Pancreas (tissue), 10 donors: ENCODE results near the gene YPEL4. TPM values are rescaled to one million over a fixed set of nuclear protein-coding genes. Genes with fewer than 3 reads are reported as not detected.
A peak's percentile ranks its signal among the peaks of the same experiment; 100 is the strongest.

Experiments
- ATAC-seq, 4 donors: fragments of 200-7000 bp; cut with Tn5 transposase; one replicate each; pipeline versions ENCODE4 v1.8.0 to v1.9.1; 2020; ENCODE audit warnings: mild to moderate bottlenecking in 4 of 4, moderate library complexity in 4 of 4
- DNase-seq, 6 donors: peaks; one replicate each; pipeline ENCODE4 v3.0.0-alpha.2; 2020
- FAIRE-seq: peaks from 2 replicates; lab custom pipeline; 2012; peaks lifted over from hg19 to GRCh38; lab: Jason Lieb, UNC
- H3K27ac ChIP-seq, 4 donors: fragments of 200-600 bp; sonication (generic); 1 replicate in 3 of 4; 2 replicates in 1 of 4; pipeline versions ENCODE4 v1.5.0 to v1.8.0; 2020
- H3K27me3 ChIP-seq, 4 donors: fragments of 200-600 bp; one replicate each; pipeline ENCODE4 v1.8.0; 2021
- H3K36me3 ChIP-seq, 3 donors: fragments of 200-600 bp; sonication (generic) in 1 of 3; one replicate each; pipeline versions ENCODE4 v1.5.0 to v1.8.0; 2020 to 2021
- H3K4me1 ChIP-seq, 3 donors: fragments of 200-600 bp; one replicate each; pipeline ENCODE4 v1.8.0; 2021
- H3K4me3 ChIP-seq, 4 donors: fragments of 200-600 bp; sonication (generic) in 2 of 4; one replicate each; pipeline versions ENCODE4 v1.5.0 to v1.8.0; 2020 to 2021
- H3K9me3 ChIP-seq, 4 donors: fragments of 200-600 bp; one replicate each; pipeline ENCODE4 v1.8.0; 2021
- CTCF ChIP-seq, 4 donors: fragments of 200-600 bp; sonication (generic) in 3 of 4; IDR thresholded peaks; one replicate each; pipeline versions ENCODE4 v1.5.0 to v1.8.0; 2021; ENCODE audit warnings: antibody characterized with exemption in 4 of 4
- WGBS, 2 donors: extraction: QIAGEN DNeasy Blood & Tissue Kit; methylation state at CpG; one replicate each; pipeline ENCODE4 v1.1.7; 2013; 5-methylcytosine and 5-hydroxymethylcytosine counted together
- intact Hi-C, 3 donors: fragments of 100-400 bp; cut with DNase I; formaldehyde crosslinking; loops; one replicate each; pipeline versions ENCODE4 v1.11.1 to v1.14.2; 2022
- microRNA-seq, 2 donors: library from miRNA; unstranded; fragments of <30 nt; microRNA quantifications; one replicate each; pipeline versions ENCODE4 to v1.1.0, GENCODE V29; 2019 to 2020
- polyA plus RNA-seq, 2 donors: library from polyadenylated mRNA; stranded (reverse); fragments of 200-250 nt; gene quantifications; one replicate each; pipeline ENCODE4 v1.2.3, GENCODE V29; 2013
- total RNA-seq, 6 donors: library from RNA; stranded (reverse); fragmentation: NEBNext Ultra II Directional in 4 of 6; extraction: Animal tissue kit (Norgen Biotek cat#: 25700) in 4 of 6; gene quantifications; one replicate each; pipeline versions ENCODE4 v1.2.1 to v1.2.4, GENCODE V29; 2021 to 2023
- donor health status: healthy with polysubstance abuse.
- donor health status: DM: no; HTN: no; CAD: no; lungs with moderate emphysema.
- donor health status: DM: no; HTN: no; CAD: no.
- donor health status: control.
- donor health status: control.
- donor health status: Bipolar disorder and iron deficiency.
- donor health status: DM: yes; HTN: yes; CAD: no.
- donor health status: DM: no; HTN: no; CAD: no.
- donor health status: DM: no; HTN: no; CAD: no.
- donor health status: DM: yes; HTN: yes; CAD: no.

The YPEL4 gene
- total and polyA plus RNA-seq, 8 donors: 0.12 to 0.68 (median 0.28) TPM; not detected in 1

GRCh38 chr11:57596266-57596885 lies 53.3 kb downstream of the YPEL4 start:
- no peaks in the 10 kb centered on the region for H3K36me3 ChIP-seq
- no peak for FAIRE-seq
- no peaks in the 10 kb centered on the region for H3K4me1 ChIP-seq
- intact Hi-C loops: no loop called here
- peak overlapping the region in 2 of 4 donors; percentile 9 to 85 for H3K27ac ChIP-seq
- H3K27me3 ChIP-seq: no peaks in the 10 kb centered on the region
- DNase-seq: no peak
- no peak overlapping the region for H3K4me3 ChIP-seq
- H3K9me3 ChIP-seq: no peaks in the 10 kb centered on the region
- 72 to 79% methylated on average over 5 of the region's 5 CpGs for WGBS, 2 donors
- TF ChIP-seq CTCF (IDR thresholded peaks at IDR 0.05): no peak
- no peak for ATAC-seq

Small RNAs within 50 kb of the gene (microRNA-seq; reads per million reads assigned to microRNA genes)
- gene MIR130A: 5,168 to 5,370 reads per million in 2 donors

Other genes with a start within 250 kb of the YPEL4 start
- 10 to 100 TPM in 5 of 6 donors, 1 to 10 TPM in 1; 6.7 to 34.9 (median 10.8) TPM for gene SLC43A3, start 222.8 kb downstream of the YPEL4 start, total RNA-seq
- gene SLC43A3, start 222.8 kb downstream of the YPEL4 start, polyA plus RNA-seq: 10 to 100 TPM; 16.4 to 18.2 TPM
- gene RTN4RL2, start 189.4 kb downstream of the YPEL4 start, total RNA-seq: 1 to 10 TPM in 3 of 6 donors, under 1 TPM in 3; 0.55 to 2.7 (median 1.1) TPM
- 1 to 10 TPM; 1.4 to 2.6 TPM for gene RTN4RL2, start 189.4 kb downstream of the YPEL4 start, polyA plus RNA-seq
- gene SLC43A1, start 134.2 kb downstream of the YPEL4 start, total RNA-seq: 100 to 1,000 TPM in 4 of 6 donors, 10 to 100 TPM in 2; 78.3 to 280 (median 137) TPM
- gene SLC43A1, start 134.2 kb downstream of the YPEL4 start, polyA plus RNA-seq: 100 to 1,000 TPM; 100 to 110 TPM
- 10 to 100 TPM; 12.2 to 32.6 (median 21.7) TPM for gene TIMM10, start 119.2 kb downstream of the YPEL4 start, total RNA-seq
- 10 to 100 TPM; 15.7 to 25.8 TPM for gene TIMM10, start 119.2 kb downstream of the YPEL4 start, polyA plus RNA-seq
- not detected for gene SMTNL1, start 112.3 kb downstream of the YPEL4 start, total RNA-seq
- not detected for gene SMTNL1, start 112.3 kb downstream of the YPEL4 start, polyA plus RNA-seq
- gene UBE2L6, start 82.2 kb downstream of the YPEL4 start, total RNA-seq: 10 to 100 TPM in 5 of 6 donors, 1 to 10 TPM in 1; 9.6 to 46.4 (median 11.5) TPM
- gene UBE2L6, start 82.2 kb downstream of the YPEL4 start, polyA plus RNA-seq: 10 to 100 TPM; 12.9 to 18.9 TPM
- 100 to 1,000 TPM; 135 to 399 (median 170) TPM for gene SERPING1, start 52.2 kb downstream of the YPEL4 start, total RNA-seq
- gene SERPING1, start 52.2 kb downstream of the YPEL4 start, polyA plus RNA-seq: 100 to 1,000 TPM; 292 to 360 TPM
- gene CLP1, start 7.8 kb upstream of the YPEL4 start, total RNA-seq: 1 to 10 TPM; 3.8 to 8.0 (median 6.1) TPM
- gene CLP1, start 7.8 kb upstream of the YPEL4 start, polyA plus RNA-seq: 1 to 10 TPM; 3.2 to 7.4 TPM
- 10 to 100 TPM; 24.6 to 42.3 (median 32.4) TPM for gene ZDHHC5, start 18.2 kb upstream of the YPEL4 start, total RNA-seq
- 10 to 100 TPM; 14.9 to 20.1 TPM for gene ZDHHC5, start 18.2 kb upstream of the YPEL4 start, polyA plus RNA-seq
- 1 to 10 TPM; 2.5 to 6.3 (median 5.6) TPM for gene MED19, start 62.3 kb upstream of the YPEL4 start, total RNA-seq
- gene MED19, start 62.3 kb upstream of the YPEL4 start, polyA plus RNA-seq: 10 to 100 TPM in 1 of 2 donors, 1 to 10 TPM in 1; 5.1 to 11.5 TPM
- 10 to 100 TPM; 19.8 to 38.8 (median 34.1) TPM for gene TMX2, start 62.7 kb upstream of the YPEL4 start, total RNA-seq
- gene TMX2, start 62.7 kb upstream of the YPEL4 start, polyA plus RNA-seq: 10 to 100 TPM; 26.9 to 46.4 TPM
- 10 to 100 TPM; 32.1 to 65.3 (median 56.0) TPM for gene SELENOH, start 91.6 kb upstream of the YPEL4 start, total RNA-seq
- gene SELENOH, start 91.6 kb upstream of the YPEL4 start, polyA plus RNA-seq: 10 to 100 TPM; 62.9 to 96.4 TPM
- not detected for gene BTBD18, start 101.9 kb upstream of the YPEL4 start, total RNA-seq
- under 1 TPM in 1 of 2 donors, not detected in 1; 0.05 TPM for gene BTBD18, start 101.9 kb upstream of the YPEL4 start, polyA plus RNA-seq
- 100 to 1,000 TPM; 113 to 203 (median 131) TPM for gene CTNND1, start 111.9 kb upstream of the YPEL4 start, total RNA-seq
- gene CTNND1, start 111.9 kb upstream of the YPEL4 start, polyA plus RNA-seq: 10 to 100 TPM; 42.7 to 73.1 TPM